HEK293 (cell line): ENCODE measurements around the gene HECTD4.

Experiments
- CTCF ChIA-PET: fragments of 350-600 bp; formaldehyde crosslinking; extraction: SDS; loops from one replicate; lab custom pipeline; 2021; ENCODE audit warnings: antibody characterized with exemption; lab: Yijun Ruan, JAX
- POLR2A ChIA-PET: fragments of 300-600 bp; formaldehyde crosslinking; extraction: SDS; loops from one replicate; lab custom pipeline; 2020; ENCODE audit warnings: antibody characterized with exemption, inconsistent platforms; lab: Yijun Ruan, JAX
- H3K27ac ChIP-seq: fragments of 200-500 bp; sonication (Bioruptor generic); 2 replicates; pipeline ENCODE4 v1.5.1; 2014; ENCODE audit warnings: low read depth, low read length, control low read depth, inconsistent platforms; ENCODE audit errors: extremely low read depth
- H3K36me3 ChIP-seq, 2 experiments: fragments of 200-500 bp in 1 of 2; sonication (Bioruptor generic) in 1 of 2; 1 replicate in 1 of 2; 2 replicates in 1 of 2; pipeline ENCODE4 v1.5.1; 2014 to 2017; ENCODE audit warnings: inconsistent platforms in 2 of 2, low read length in 2 of 2; ENCODE audit not compliant: control insufficient read depth in 2 of 2, insufficient read depth in 1 of 2
- H3K4me1 ChIP-seq: fragments of 200-500 bp; sonication (Bioruptor generic); 2 replicates; pipeline ENCODE4 v1.5.1; 2014; ENCODE audit warnings: mild to moderate bottlenecking, low read length, inconsistent platforms; ENCODE audit not compliant: control insufficient read depth, insufficient read depth
- H3K4me3 ChIP-seq: 2 replicates; pipeline ENCODE4 v1.5.1; 2011; ENCODE audit warnings: low read depth, mild to moderate bottlenecking, control low read depth, low read length, moderate library complexity
- H3K9me3 ChIP-seq: fragments of 200-500 bp; sonication (Bioruptor generic); 2 replicates; pipeline ENCODE4 v1.5.1; 2014; ENCODE audit warnings: low read depth, low read length, inconsistent platforms; ENCODE audit not compliant: control insufficient read depth, insufficient read depth
- KLF8 ChIP-seq: fragments of 450-650 bp; formaldehyde crosslinking; IDR thresholded peaks from 2 replicates; pipeline ENCODE4 v1.5.1; 2016; ENCODE audit warnings: missing biosample characterization, missing genetic modification characterization
- TCF7L2 ChIP-seq: IDR thresholded peaks from 2 replicates; pipeline ENCODE4 v1.6.1; 2011; ENCODE audit warnings: low read depth, mild to moderate bottlenecking, inconsistent platforms, low read length, moderate library complexity, borderline replicate concordance
- WT1 ChIP-seq: fragments of 450-650 bp; formaldehyde crosslinking; IDR thresholded peaks from 2 replicates; pipeline ENCODE4 v1.5.1; 2016; ENCODE audit warnings: missing biosample characterization, missing genetic modification characterization
- ZBTB17 ChIP-seq: fragments of 450-650 bp; formaldehyde crosslinking; IDR thresholded peaks from 2 replicates; pipeline ENCODE4 v1.5.1; 2016; ENCODE audit warnings: missing biosample characterization, missing genetic modification characterization
- ZBTB20 ChIP-seq: fragments of 450-650 bp; formaldehyde crosslinking; IDR thresholded peaks from 2 replicates; pipeline ENCODE4 v1.5.1; 2016; ENCODE audit warnings: missing biosample characterization, missing genetic modification characterization
- ZBTB7A ChIP-seq: fragments of 450-650 bp; formaldehyde crosslinking; IDR thresholded peaks from 2 replicates; pipeline ENCODE4 v1.5.1; 2016; ENCODE audit warnings: low read depth, missing biosample characterization, missing genetic modification characterization
- ZFHX2 ChIP-seq: fragments of 450-650 bp; formaldehyde crosslinking; conservative IDR thresholded peaks from 2 replicates; pipeline ENCODE4 v1.5.1; 2016; ENCODE audit warnings: missing biosample characterization, missing genetic modification characterization
- ZNF140 ChIP-seq: fragments of 450-650 bp; formaldehyde crosslinking; IDR thresholded peaks from 2 replicates; pipeline ENCODE4 v1.5.1; 2016; ENCODE audit warnings: missing biosample characterization, missing genetic modification characterization
- ZNF214 ChIP-seq: fragments of 450-650 bp; formaldehyde crosslinking; IDR thresholded peaks from 2 replicates; pipeline ENCODE4 v1.5.1; 2017; ENCODE audit warnings: missing biosample characterization, mild to moderate bottlenecking, missing genetic modification characterization, borderline replicate concordance
- ZNF221 ChIP-seq: fragments of 450-650 bp; formaldehyde crosslinking; IDR thresholded peaks from 2 replicates; pipeline ENCODE4 v1.5.1; 2017; ENCODE audit warnings: missing biosample characterization, missing genetic modification characterization, borderline replicate concordance
- ZNF366 ChIP-seq: fragments of 450-650 bp; formaldehyde crosslinking; conservative IDR thresholded peaks from 2 replicates; pipeline ENCODE4 v1.5.1; 2016; ENCODE audit warnings: missing biosample characterization, missing genetic modification characterization
- ZNF514 ChIP-seq: fragments of 450-650 bp; formaldehyde crosslinking; IDR thresholded peaks from 2 replicates; pipeline ENCODE4 v1.5.1; 2016; ENCODE audit warnings: missing biosample characterization, missing genetic modification characterization
- ZNF521 ChIP-seq: fragments of 450-650 bp; formaldehyde crosslinking; IDR thresholded peaks from 2 replicates; pipeline ENCODE4 v1.5.1; 2017; ENCODE audit warnings: missing biosample characterization, mild to moderate bottlenecking, missing genetic modification characterization
- ZNF623 ChIP-seq: fragments of 450-650 bp; formaldehyde crosslinking; IDR thresholded peaks from 2 replicates; pipeline ENCODE4 v1.5.1; 2016; ENCODE audit warnings: missing biosample characterization, missing genetic modification characterization
- ZNF707 ChIP-seq: fragments of 450-650 bp; formaldehyde crosslinking; IDR thresholded peaks from 2 replicates; pipeline ENCODE4 v1.5.1; 2016; ENCODE audit warnings: missing biosample characterization, missing genetic modification characterization
- ZSCAN23 ChIP-seq: fragments of 450-650 bp; formaldehyde crosslinking; IDR thresholded peaks from 2 replicates; pipeline ENCODE4 v1.5.1; 2016; ENCODE audit warnings: missing biosample characterization, missing genetic modification characterization
- TF ChIP-seq, protein P1 (sequence below): fragments of 450-650 bp; formaldehyde crosslinking; IDR thresholded peaks from 2 replicates; pipeline ENCODE4 v1.5.1; 2016; ENCODE audit warnings: missing biosample characterization, missing genetic modification characterization
- TF ChIP-seq, protein P2 (sequence below): fragments of 450-650 bp; formaldehyde crosslinking; conservative IDR thresholded peaks from 2 replicates; pipeline ENCODE4 v1.5.1; 2016; ENCODE audit warnings: low read depth, missing biosample characterization, missing genetic modification characterization
- TF ChIP-seq, protein P3 (sequence below): fragments of 450-650 bp; formaldehyde crosslinking; IDR thresholded peaks from 2 replicates; pipeline ENCODE4 v1.5.1; 2016; ENCODE audit warnings: missing biosample characterization, missing genetic modification characterization
- TF ChIP-seq, protein P4 (sequence below): fragments of 450-650 bp; formaldehyde crosslinking; IDR thresholded peaks from 2 replicates; pipeline ENCODE4 v1.5.1; 2017; ENCODE audit warnings: missing biosample characterization, missing genetic modification characterization
- TF ChIP-seq, protein P5 (sequence below): fragments of 450-650 bp; formaldehyde crosslinking; IDR thresholded peaks from 2 replicates; pipeline ENCODE4 v1.5.1; 2016; ENCODE audit warnings: missing biosample characterization, missing genetic modification characterization

The HECTD4 gene

DNA sequence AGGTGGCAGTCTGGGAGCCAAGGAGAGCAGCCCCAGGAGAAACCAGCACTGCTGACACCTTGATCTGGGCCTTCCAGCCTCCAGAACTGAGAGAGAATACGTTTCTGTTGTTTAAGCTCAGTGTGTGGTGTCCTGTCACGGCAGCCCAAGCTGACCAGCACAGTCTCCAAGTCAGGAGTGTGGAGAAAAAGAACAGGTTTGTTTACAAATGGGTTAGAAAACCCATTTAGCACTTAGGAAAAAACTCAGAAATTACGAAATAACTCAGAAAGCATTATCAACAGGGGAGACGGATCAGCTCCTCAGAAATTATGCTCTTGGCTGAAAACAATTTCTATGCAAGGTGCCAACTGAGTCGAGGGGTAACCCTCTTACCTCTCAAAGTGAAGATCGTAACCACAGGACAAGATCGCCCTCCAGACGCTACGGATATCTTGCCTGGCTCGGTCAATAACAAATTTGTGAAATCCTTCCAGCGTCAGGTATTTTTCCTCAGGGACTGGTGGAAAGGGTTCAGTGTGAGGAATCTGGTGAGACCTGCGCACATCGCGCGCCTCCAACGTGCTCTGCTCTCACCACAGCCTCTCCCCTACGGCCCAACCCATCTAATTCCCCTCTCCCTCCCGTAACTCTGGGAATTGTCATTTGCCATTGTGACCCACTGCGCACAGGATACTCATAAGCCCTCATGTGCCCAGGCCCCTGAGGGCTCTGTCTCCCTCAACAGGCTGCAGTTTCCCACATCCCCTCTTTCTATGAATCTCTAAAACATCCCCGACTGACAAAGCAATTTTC lies 206.7 kb downstream of the HECTD4 start:
- peaks cover 10 to 83% of the 10 kb centered on the region in 2 experiments for H3K36me3 ChIP-seq
- no peak overlapping the region for H3K4me3 ChIP-seq
- TF ChIP-seq ZNF214, result no peak
- no peak for TF ChIP-seq ZSCAN23 (tag by site-specific recombination)
- TF ChIP-seq, protein P1, sequence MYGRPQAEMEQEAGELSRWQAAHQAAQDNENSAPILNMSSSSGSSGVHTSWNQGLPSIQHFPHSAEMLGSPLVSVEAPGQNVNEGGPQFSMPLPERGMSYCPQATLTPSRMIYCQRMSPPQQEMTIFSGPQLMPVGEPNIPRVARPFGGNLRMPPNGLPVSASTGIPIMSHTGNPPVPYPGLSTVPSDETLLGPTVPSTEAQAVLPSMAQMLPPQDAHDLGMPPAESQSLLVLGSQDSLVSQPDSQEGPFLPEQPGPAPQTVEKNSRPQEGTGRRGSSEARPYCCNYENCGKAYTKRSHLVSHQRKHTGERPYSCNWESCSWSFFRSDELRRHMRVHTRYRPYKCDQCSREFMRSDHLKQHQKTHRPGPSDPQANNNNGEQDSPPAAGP (tag by site-specific recombination), result no peak
- no peak for TF ChIP-seq WT1
- no peak for TF ChIP-seq ZBTB20 (tag by site-specific recombination)
- TF ChIP-seq ZNF707 (tag by site-specific recombination), result no peak
- TF ChIP-seq ZBTB17, result no peak
- TF ChIP-seq, protein P2, sequence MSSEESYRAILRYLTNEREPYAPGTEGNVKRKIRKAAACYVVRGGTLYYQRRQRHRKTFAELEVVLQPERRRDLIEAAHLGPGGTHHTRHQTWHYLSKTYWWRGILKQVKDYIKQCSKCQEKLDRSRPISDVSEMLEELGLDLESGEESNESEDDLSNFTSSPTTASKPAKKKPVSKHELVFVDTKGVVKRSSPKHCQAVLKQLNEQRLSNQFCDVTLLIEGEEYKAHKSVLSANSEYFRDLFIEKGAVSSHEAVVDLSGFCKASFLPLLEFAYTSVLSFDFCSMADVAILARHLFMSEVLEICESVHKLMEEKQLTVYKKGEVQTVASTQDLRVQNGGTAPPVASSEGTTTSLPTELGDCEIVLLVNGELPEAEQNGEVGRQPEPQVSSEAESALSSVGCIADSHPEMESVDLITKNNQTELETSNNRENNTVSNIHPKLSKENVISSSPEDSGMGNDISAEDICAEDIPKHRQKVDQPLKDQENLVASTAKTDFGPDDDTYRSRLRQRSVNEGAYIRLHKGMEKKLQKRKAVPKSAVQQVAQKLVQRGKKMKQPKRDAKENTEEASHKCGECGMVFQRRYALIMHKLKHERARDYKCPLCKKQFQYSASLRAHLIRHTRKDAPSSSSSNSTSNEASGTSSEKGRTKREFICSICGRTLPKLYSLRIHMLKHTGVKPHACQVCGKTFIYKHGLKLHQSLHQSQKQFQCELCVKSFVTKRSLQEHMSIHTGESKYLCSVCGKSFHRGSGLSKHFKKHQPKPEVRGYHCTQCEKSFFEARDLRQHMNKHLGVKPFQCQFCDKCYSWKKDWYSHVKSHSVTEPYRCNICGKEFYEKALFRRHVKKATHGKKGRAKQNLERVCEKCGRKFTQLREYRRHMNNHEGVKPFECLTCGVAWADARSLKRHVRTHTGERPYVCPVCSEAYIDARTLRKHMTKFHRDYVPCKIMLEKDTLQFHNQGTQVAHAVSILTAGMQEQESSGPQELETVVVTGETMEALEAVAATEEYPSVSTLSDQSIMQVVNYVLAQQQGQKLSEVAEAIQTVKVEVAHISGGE (tag by site-specific recombination), result no peak
- no peak for TF ChIP-seq ZNF521 (tag by site-specific recombination)
- no peak for TF ChIP-seq TCF7L2
- no peak for TF ChIP-seq ZNF623 (tag by site-specific recombination)
- CTCF ChIA-PET, result interaction anchor here (0.6 kb wide), 1 partner anchor 221 kb away, joined by 4 read pairs; no protein-coding TSS in a partner anchor
- no peak overlapping the region for H3K27ac ChIP-seq
- H3K9me3 ChIP-seq, result no peaks in the 10 kb centered on the region
- POLR2A ChIA-PET, result no interaction called here
- H3K4me1 ChIP-seq, result no peaks in the 10 kb centered on the region

DNA sequence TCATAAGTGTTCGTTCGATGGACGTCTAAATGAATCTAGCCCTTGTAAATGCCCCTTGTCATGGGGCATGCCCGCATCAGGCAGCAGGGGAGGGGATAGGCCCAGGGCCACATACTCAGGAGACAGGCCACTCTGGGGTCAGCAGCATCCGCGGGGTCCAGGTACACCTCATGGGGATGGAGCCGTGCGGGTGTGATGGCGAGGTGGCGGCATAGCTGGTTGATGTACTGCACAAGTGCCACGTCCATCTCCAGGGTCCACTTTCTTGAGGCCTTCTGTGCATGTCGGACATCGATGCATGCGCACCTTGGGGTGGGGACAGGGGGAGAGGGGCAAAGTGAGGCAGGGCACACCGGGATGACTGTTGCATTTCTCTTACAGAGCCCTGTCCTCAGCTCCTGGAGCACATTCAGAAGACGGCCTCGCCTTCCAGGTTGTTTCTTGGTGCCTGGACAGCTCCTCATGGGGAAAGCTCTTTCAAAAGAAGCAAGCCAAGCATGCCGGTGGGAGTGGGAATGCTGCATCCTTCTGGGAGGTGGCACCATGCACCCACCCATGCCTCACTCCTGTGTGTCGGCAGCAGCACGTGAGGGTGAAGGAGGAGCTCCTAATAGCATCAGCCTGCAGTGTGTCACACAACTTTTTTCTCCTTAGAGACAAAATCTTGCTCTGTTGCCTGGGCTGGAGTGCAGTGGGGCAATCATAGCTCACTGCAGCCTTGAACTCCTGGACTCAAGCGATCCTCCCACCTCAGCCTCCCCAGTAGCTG lies 209.5 kb downstream of the HECTD4 start:
- no peak overlapping the region for H3K27ac ChIP-seq
- ChIA-PET CTCF (interaction anchor here (0.7 to 1.2 kb wide), 2 partner anchors 31 to 857 kb away, joined by 3 read pairs; no protein-coding TSS in a partner anchor), POLR2A (no interaction called here)
- H3K4me3 ChIP-seq, result no peak overlapping the region
- H3K36me3 ChIP-seq, result peaks cover 0 to 82% of the 10 kb centered on the region in 2 experiments
- H3K4me1 ChIP-seq, result no peaks in the 10 kb centered on the region
- no peaks in the 10 kb centered on the region for H3K9me3 ChIP-seq
- TF ChIP-seq ZNF514 (tag by site-specific recombination), result no peak
- TF ChIP-seq ZNF221 (tag by site-specific recombination), result no peak
- TF ChIP-seq ZFHX2 (tag by site-specific recombination), result no peak
- TF ChIP-seq, protein P3, sequence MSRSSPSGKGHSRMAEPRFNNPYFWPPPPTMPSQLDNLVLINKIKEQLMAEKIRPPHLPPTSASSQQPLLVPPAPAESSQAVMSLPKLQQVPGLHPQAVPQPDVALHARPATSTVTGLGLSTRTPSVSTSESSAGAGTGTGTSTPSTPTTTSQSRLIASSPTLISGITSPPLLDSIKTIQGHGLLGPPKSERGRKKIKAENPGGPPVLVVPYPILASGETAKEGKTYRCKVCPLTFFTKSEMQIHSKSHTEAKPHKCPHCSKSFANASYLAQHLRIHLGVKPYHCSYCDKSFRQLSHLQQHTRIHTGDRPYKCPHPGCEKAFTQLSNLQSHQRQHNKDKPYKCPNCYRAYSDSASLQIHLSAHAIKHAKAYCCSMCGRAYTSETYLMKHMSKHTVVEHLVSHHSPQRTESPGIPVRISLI (tag by site-specific recombination), result no peak
- TF ChIP-seq, protein P4, sequence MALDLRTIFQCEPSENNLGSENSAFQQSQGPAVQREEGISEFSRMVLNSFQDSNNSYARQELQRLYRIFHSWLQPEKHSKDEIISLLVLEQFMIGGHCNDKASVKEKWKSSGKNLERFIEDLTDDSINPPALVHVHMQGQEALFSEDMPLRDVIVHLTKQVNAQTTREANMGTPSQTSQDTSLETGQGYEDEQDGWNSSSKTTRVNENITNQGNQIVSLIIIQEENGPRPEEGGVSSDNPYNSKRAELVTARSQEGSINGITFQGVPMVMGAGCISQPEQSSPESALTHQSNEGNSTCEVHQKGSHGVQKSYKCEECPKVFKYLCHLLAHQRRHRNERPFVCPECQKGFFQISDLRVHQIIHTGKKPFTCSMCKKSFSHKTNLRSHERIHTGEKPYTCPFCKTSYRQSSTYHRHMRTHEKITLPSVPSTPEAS (tag by site-specific recombination), result no peak
- TF ChIP-seq ZNF140 (tag by site-specific recombination), result no peak
- TF ChIP-seq ZBTB7A (tag by site-specific recombination), result no peak
- no peak for TF ChIP-seq KLF8 (tag by site-specific recombination)
- TF ChIP-seq, protein P5, sequence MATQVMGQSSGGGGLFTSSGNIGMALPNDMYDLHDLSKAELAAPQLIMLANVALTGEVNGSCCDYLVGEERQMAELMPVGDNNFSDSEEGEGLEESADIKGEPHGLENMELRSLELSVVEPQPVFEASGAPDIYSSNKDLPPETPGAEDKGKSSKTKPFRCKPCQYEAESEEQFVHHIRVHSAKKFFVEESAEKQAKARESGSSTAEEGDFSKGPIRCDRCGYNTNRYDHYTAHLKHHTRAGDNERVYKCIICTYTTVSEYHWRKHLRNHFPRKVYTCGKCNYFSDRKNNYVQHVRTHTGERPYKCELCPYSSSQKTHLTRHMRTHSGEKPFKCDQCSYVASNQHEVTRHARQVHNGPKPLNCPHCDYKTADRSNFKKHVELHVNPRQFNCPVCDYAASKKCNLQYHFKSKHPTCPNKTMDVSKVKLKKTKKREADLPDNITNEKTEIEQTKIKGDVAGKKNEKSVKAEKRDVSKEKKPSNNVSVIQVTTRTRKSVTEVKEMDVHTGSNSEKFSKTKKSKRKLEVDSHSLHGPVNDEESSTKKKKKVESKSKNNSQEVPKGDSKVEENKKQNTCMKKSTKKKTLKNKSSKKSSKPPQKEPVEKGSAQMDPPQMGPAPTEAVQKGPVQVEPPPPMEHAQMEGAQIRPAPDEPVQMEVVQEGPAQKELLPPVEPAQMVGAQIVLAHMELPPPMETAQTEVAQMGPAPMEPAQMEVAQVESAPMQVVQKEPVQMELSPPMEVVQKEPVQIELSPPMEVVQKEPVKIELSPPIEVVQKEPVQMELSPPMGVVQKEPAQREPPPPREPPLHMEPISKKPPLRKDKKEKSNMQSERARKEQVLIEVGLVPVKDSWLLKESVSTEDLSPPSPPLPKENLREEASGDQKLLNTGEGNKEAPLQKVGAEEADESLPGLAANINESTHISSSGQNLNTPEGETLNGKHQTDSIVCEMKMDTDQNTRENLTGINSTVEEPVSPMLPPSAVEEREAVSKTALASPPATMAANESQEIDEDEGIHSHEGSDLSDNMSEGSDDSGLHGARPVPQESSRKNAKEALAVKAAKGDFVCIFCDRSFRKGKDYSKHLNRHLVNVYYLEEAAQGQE, result no peak
- no peak for TF ChIP-seq ZNF366 (tag by site-specific recombination)
